LNCaP clone FGC (cell line): ENCODE data around the gene LCN2.
A peak's percentile ranks its signal among the peaks of the same experiment; 100 is the strongest.
"Not testable (repeated sequence)": the region's sequence is repeated elsewhere in the genome, so short reads cannot be mapped to it uniquely, and the experiment has no call there.

Experiments used
- DNase-seq: peaks from one replicate; pipeline ENCODE4 v3.0.0-alpha.2; 2011; ENCODE audit warnings: low read depth
- H3K4me3 ChIP-seq: 2 replicates; pipeline ENCODE4 v1.5.1; 2011; ENCODE audit warnings: mild to moderate bottlenecking, low read depth, low read length, control low read depth
- TF ChIP-seq, protein P1 (sequence below): IDR thresholded peaks from 2 replicates; pipeline ENCODE4 v1.5.1; 2012; ENCODE audit warnings: mild to moderate bottlenecking; ENCODE audit not compliant: control insufficient read depth, insufficient read depth; ENCODE audit errors: extremely low read depth

The LCN2 gene

DNA sequence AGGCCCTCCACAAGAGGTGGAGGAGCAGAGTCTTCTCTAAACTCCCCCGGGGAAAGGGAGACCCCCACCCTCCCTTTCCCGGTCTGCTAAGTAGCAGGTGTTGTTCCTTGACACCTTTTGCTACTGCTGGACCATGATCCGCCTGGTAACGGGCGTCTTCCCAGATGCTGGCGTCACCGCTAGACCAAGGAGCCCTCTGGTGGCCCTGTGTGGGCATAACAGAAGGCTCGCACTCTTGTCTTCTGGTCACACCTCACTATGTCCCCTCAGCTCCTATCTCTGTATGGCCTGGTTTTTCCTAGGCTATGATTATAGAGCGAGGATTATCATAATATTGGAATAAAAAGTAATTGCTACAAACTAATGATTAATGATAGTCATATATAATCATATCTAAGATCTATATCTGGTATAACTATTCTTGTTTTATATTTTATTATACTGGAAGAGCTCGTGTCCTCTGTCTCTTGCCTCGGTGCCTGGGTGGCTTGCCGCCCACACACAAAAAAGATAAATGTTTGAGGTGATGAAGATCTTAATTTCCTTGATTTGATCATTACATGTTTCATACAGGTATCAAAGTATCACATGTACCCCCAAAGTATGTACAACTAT lies 19.2 kb upstream of the LCN2 start:
- not testable (repeated sequence) for DNase-seq, H3K4me3 ChIP-seq
- TF ChIP-seq, protein P1, sequence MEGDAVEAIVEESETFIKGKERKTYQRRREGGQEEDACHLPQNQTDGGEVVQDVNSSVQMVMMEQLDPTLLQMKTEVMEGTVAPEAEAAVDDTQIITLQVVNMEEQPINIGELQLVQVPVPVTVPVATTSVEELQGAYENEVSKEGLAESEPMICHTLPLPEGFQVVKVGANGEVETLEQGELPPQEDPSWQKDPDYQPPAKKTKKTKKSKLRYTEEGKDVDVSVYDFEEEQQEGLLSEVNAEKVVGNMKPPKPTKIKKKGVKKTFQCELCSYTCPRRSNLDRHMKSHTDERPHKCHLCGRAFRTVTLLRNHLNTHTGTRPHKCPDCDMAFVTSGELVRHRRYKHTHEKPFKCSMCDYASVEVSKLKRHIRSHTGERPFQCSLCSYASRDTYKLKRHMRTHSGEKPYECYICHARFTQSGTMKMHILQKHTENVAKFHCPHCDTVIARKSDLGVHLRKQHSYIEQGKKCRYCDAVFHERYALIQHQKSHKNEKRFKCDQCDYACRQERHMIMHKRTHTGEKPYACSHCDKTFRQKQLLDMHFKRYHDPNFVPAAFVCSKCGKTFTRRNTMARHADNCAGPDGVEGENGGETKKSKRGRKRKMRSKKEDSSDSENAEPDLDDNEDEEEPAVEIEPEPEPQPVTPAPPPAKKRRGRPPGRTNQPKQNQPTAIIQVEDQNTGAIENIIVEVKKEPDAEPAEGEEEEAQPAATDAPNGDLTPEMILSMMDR = peak; percentile 33

GRCh38 chr9:128130651-128131050 lies 18.6 kb upstream of the LCN2 start:
- not testable (repeated sequence) for DNase-seq, H3K4me3 ChIP-seq

DNA sequence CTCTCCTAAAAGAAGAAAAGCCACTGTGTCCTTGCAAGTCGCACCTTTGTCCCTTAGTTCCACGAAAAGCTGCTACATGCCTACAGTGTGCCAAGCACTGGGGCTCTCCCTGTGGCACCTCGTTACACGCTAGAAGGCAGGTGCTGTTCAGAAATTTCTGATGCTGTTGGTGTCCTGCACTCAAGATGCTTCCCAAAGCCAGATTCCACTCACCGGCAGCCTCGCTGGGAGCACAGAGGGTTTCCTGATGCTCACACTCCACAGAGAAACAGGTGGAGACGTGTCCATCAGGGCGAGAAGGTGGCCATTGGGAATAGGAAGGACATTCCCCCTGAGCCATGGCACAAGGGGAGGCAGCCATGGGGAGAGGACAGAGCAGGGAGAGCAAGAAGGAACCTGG lies 17.9 kb upstream of the LCN2 start:
- DNase-seq, H3K4me3 ChIP-seq: not testable (repeated sequence)

DNA sequence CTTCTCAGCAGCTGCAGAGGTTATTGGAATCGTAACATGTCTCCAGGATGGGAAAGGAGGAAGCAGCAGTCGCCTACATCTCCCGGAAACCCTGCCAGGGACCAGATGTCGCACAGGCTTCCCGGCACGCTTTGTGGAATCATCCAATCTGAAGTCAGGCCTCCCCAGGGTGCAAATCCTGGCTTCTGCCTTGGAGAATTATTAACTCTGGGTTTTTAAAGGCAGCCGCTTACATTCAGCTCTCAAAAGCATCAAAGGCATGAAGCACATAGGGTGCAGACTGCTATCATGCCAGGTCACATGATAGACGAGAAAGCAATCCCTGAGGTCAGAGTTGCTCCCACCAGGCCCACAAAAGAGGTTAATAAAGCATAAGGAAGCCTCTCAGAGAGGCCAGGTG lies 17.1 kb upstream of the LCN2 start:
- H3K4me3 ChIP-seq, DNase-seq: not testable (repeated sequence)

DNA sequence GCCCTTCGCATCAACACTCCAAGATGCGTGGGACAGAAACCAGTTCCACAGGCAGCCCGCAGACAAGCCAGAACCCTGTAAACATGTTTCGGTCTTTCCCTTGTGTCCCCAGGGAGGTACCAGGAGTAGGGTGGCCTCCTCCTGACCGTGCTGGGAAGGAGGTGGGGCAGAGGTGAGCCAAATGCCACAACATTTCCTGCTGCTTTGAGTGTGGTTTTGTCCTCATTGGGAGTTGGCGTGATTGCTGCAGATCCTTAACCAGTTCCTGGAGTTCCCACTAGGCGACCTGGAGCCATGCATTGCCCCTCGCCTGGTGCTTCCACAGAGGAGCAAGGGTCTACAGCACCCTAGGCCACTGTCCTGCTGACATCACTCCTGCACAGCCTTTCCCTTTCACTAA lies 13.7 kb upstream of the LCN2 start:
- DNase-seq, H3K4me3 ChIP-seq: not testable (repeated sequence)

DNA sequence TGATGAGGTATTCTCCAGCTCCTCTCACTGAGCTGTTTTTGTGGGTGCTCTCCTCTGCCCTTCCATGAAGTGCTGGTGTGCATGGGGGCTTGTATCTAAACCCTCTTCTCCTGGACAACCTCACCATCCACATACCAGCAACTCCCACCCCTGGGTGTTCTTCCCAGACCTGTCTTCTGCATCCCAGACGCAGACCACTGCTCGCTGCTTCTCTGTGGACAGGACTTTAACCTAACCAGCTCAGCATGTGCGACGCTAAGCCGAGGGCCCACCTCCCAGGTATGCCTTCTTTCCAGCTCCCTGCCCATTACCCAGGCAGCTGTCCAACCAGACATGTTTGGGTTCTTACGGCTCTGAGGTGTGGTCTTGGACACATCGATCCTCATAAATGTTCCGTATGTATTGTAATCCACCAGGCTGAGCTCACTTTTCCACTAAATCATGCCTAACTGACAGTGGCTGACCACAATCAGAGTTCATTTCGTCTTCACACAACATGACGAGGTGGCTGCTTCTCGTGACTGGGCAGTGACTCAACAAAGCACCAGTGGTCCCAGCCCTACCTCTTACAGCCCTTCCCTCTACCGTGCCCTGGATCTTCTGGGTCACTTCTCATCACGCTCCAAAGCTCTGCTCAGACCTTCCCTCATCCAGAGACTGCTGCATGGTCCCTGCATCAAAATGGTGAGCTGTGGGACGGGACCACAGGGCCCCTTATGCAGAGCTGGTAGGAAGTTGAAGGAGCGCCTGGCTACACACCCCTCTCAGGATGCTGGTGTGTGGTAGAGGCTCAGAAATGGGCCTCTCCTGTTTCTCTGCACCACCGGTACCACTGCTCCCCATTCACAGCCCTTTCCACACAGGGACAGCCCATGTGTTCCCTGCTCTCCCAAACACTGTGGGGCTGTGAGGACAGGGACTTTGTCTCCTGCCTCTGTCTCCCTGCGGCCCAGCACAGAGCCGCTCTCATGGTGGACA lies 12.1 kb upstream of the LCN2 start:
- DNase-seq = no peak
- TF ChIP-seq, protein P1 = no peak
- no peak overlapping the region for H3K4me3 ChIP-seq

GRCh38 chr9:128138001-128138400 lies 11.3 kb upstream of the LCN2 start:
- TF ChIP-seq, protein P1 = no peak
- no peak overlapping the region for H3K4me3 ChIP-seq
- DNase-seq = no peak

GRCh38 chr9:128139621-128140020 lies 9.6 kb upstream of the LCN2 start:
- H3K4me3 ChIP-seq = no peak overlapping the region
- DNase-seq = no peak
- TF ChIP-seq, protein P1 = no peak

GRCh38 chr9:128141604-128142003 lies 7.6 kb upstream of the LCN2 start:
- no peak for DNase-seq
- TF ChIP-seq, protein P1 = no peak
- H3K4me3 ChIP-seq = no peak overlapping the region
